Immature natural killer cell (primary cell): Measurements from ENCODE around the gene SPATS2. TPM values are rescaled to one million over a fixed set of nuclear protein-coding genes. Genes with fewer than 3 reads are reported as not detected.
A peak's percentile ranks its signal among the peaks of the same experiment; 100 is the strongest.
"Not testable (repeated sequence)": the region's sequence is repeated elsewhere in the genome, so short reads cannot be mapped to it uniquely, and the experiment has no call there.

Experiments
- DNase-seq, 3 donors: peaks; one replicate each; pipeline ENCODE4 v3.0.0; 2022; ENCODE audit warnings: mixed read lengths in 1 of 3
- H3K27ac Mint-ChIP-seq, 6 donors: one replicate each; pipeline ENCODE4 v1.8.0; 2020; ENCODE audit warnings: mixed read lengths in 6 of 6, mild to moderate bottlenecking in 5 of 6, inconsistent platforms in 4 of 6, moderate library complexity in 3 of 6
- H3K27me3 Mint-ChIP-seq, 3 donors: one replicate each; pipeline ENCODE4 v1.8.0; 2020 to 2021; ENCODE audit warnings: low read depth in 3 of 3, mild to moderate bottlenecking in 3 of 3, mixed read lengths in 3 of 3, moderate library complexity in 3 of 3, inconsistent platforms in 1 of 3
- H3K36me3 Mint-ChIP-seq, 3 donors: one replicate each; pipeline ENCODE4 v1.8.0; 2020; ENCODE audit warnings: mixed read lengths in 3 of 3, inconsistent platforms in 2 of 3, mild to moderate bottlenecking in 2 of 3
- H3K4me1 Mint-ChIP-seq, 2 donors: one replicate each; pipeline ENCODE4 v1.8.0; 2020; ENCODE audit warnings: inconsistent platforms in 2 of 2, mild to moderate bottlenecking in 2 of 2, mixed read lengths in 2 of 2, moderate library complexity in 1 of 2
- H3K4me3 Mint-ChIP-seq, 5 donors: one replicate each; pipeline ENCODE4 v1.8.0; 2020; ENCODE audit warnings: mild to moderate bottlenecking in 5 of 5, mixed read lengths in 5 of 5, inconsistent platforms in 3 of 5, moderate library complexity in 3 of 5
- H3K9me3 Mint-ChIP-seq, 6 donors: one replicate each; pipeline ENCODE4 v1.8.0; 2020; ENCODE audit warnings: mild to moderate bottlenecking in 6 of 6, mixed read lengths in 6 of 6, inconsistent platforms in 4 of 6, moderate library complexity in 3 of 6
- polyA plus RNA-seq, 3 donors: library from polyadenylated mRNA; unstranded; fragments of 300-500 nt; fragmentation: Illumina TruSeq; gene quantifications; one replicate each; pipeline ENCODE4 v1.2.3, GENCODE V29; 2021

Gene SPATS2
- polyA plus RNA-seq, 3 donors from 2014 or later = 3.1 to 10.8 TPM; not detected in 1

GRCh38 chr12:49487605-49488004 is 120.3 kb downstream of the SPATS2 start:
- no peak overlapping the region for H3K27ac Mint-ChIP-seq
- H3K4me3 Mint-ChIP-seq = no peak overlapping the region
- no peak for DNase-seq
- H3K9me3 Mint-ChIP-seq = no peaks in the 10 kb centered on the region
- H3K4me1 Mint-ChIP-seq = no peaks in the 10 kb centered on the region
- H3K36me3 Mint-ChIP-seq = peaks cover 3 to 7% (median 5%) of the 10 kb centered on the region in 3 donors
- no peaks in the 10 kb centered on the region for H3K27me3 Mint-ChIP-seq

- H3K36me3 Mint-ChIP-seq = peaks cover 3 to 7% (median 5%) of the 10 kb centered on the region in 3 donors
- H3K27ac Mint-ChIP-seq = no peak overlapping the region
- no peak overlapping the region for H3K4me3 Mint-ChIP-seq
These were observed 121.9 kb downstream of the SPATS2 start for GRCh38 chr12:49489154-49489553.

GRCh38 chr12:49489720-49490119 is 122.5 kb downstream of the SPATS2 start:
- Mint-ChIP-seq H3K9me3 (no peaks in the 10 kb centered on the region), H3K4me1 (no peaks in the 10 kb centered on the region), H3K27me3 (no peaks in the 10 kb centered on the region), H3K27ac (no peak overlapping the region), H3K36me3 (peaks cover 0 to 5% (median 5%) of the 10 kb centered on the region in 3 donors), H3K4me3 (no peak overlapping the region)
- DNase-seq = no peak

More at GRCh38 chr12:49489154-49489553, 121.9 kb downstream of the SPATS2 start:
- Mint-ChIP-seq H3K9me3 (no peaks in the 10 kb centered on the region), H3K4me1 (no peaks in the 10 kb centered on the region), H3K27me3 (no peaks in the 10 kb centered on the region)
- DNase-seq = no peak

GRCh38 chr12:49491823-49492222 is 124.6 kb downstream of the SPATS2 start:
- Mint-ChIP-seq H3K27ac (no peak overlapping the region), H3K4me3 (no peak overlapping the region), H3K27me3 (no peaks in the 10 kb centered on the region), H3K36me3 (peaks cover 0 to 15% (median 10%) of the 10 kb centered on the region in 3 donors), H3K4me1 (no peaks in the 10 kb centered on the region), H3K9me3 (no peaks in the 10 kb centered on the region)
- no peak for DNase-seq

GRCh38 chr12:49493900-49494299 is 126.6 kb downstream of the SPATS2 start:
- Mint-ChIP-seq H3K4me1 (no peaks in the 10 kb centered on the region), H3K27me3 (no peaks in the 10 kb centered on the region), H3K36me3 (peaks cover 0 to 19% (median 19%) of the 10 kb centered on the region in 3 donors), H3K9me3 (no peaks in the 10 kb centered on the region), H3K27ac (no peak overlapping the region), H3K4me3 (no peak overlapping the region)
- no peak for DNase-seq

GRCh38 chr12:49496417-49497360 is 129.4 kb downstream of the SPATS2 start:
- H3K36me3 Mint-ChIP-seq = peaks cover 0 to 26% (median 21%) of the 10 kb centered on the region in 3 donors
- no peaks in the 10 kb centered on the region for H3K4me1 Mint-ChIP-seq
- H3K27ac Mint-ChIP-seq = no peak overlapping the region
- no peak for DNase-seq
- H3K9me3 Mint-ChIP-seq = no peaks in the 10 kb centered on the region
- H3K27me3 Mint-ChIP-seq = no peaks in the 10 kb centered on the region
- H3K4me3 Mint-ChIP-seq = no peak overlapping the region

- Mint-ChIP-seq H3K36me3 (peaks cover 5 to 31% (median 23%) of the 10 kb centered on the region in 3 donors), H3K27me3 (no peaks in the 10 kb centered on the region), H3K4me1 (no peaks in the 10 kb centered on the region), H3K4me3 (no peak overlapping the region), H3K9me3 (no peaks in the 10 kb centered on the region), H3K27ac (no peak overlapping the region)
- no peak for DNase-seq
These were observed 134.6 kb downstream of the SPATS2 start for GRCh38 chr12:49501895-49502294.

GRCh38 chr12:49502590-49502989 is 135.3 kb downstream of the SPATS2 start:
- H3K27me3 Mint-ChIP-seq = no peaks in the 10 kb centered on the region
- peaks cover 5 to 28% (median 21%) of the 10 kb centered on the region in 3 donors for H3K36me3 Mint-ChIP-seq
- H3K27ac Mint-ChIP-seq = peak overlapping the region in 1 of 6 donors; percentile 35
- H3K9me3 Mint-ChIP-seq = no peaks in the 10 kb centered on the region
- no peak overlapping the region for H3K4me3 Mint-ChIP-seq
- H3K4me1 Mint-ChIP-seq = no peaks in the 10 kb centered on the region
- no peak for DNase-seq

- peaks cover 5 to 22% (median 19%) of the 10 kb centered on the region in 3 donors for H3K36me3 Mint-ChIP-seq
These were observed 136.5 kb downstream of the SPATS2 start for GRCh38 chr12:49503674-49504180.

GRCh38 chr12:49505672-49506071 is 138.4 kb downstream of the SPATS2 start:
- peaks cover 5 to 16% (median 14%) of the 10 kb centered on the region in 3 donors for H3K36me3 Mint-ChIP-seq
- DNase-seq = no peak
- H3K27me3 Mint-ChIP-seq = no peaks in the 10 kb centered on the region
- no peaks in the 10 kb centered on the region for H3K9me3 Mint-ChIP-seq
- H3K4me1 Mint-ChIP-seq = no peaks in the 10 kb centered on the region
- no peak overlapping the region for H3K4me3 Mint-ChIP-seq
- H3K27ac Mint-ChIP-seq = no peak overlapping the region

More at GRCh38 chr12:49503674-49504180, 136.5 kb downstream of the SPATS2 start:
- no peak overlapping the region for H3K4me3 Mint-ChIP-seq
- H3K4me1 Mint-ChIP-seq = no peaks in the 10 kb centered on the region
- no peak for DNase-seq
- no peak overlapping the region for H3K27ac Mint-ChIP-seq
- no peaks in the 10 kb centered on the region for H3K27me3 Mint-ChIP-seq
- no peaks in the 10 kb centered on the region for H3K9me3 Mint-ChIP-seq

GRCh38 chr12:49507139-49507538 is 139.9 kb downstream of the SPATS2 start:
- Mint-ChIP-seq H3K27ac (no peak overlapping the region), H3K4me1 (no peaks in the 10 kb centered on the region)

GRCh38 chr12:49509681-49510080 is 142.4 kb downstream of the SPATS2 start:
- not testable (repeated sequence) for H3K27ac Mint-ChIP-seq, H3K36me3 Mint-ChIP-seq, H3K4me1 Mint-ChIP-seq, H3K27me3 Mint-ChIP-seq, H3K9me3 Mint-ChIP-seq, H3K4me3 Mint-ChIP-seq, DNase-seq

More at GRCh38 chr12:49507139-49507538, 139.9 kb downstream of the SPATS2 start:
- no peaks in the 10 kb centered on the region for H3K9me3 Mint-ChIP-seq
- no peak overlapping the region for H3K4me3 Mint-ChIP-seq
- H3K36me3 Mint-ChIP-seq = peaks cover 5 to 14% (median 13%) of the 10 kb centered on the region in 3 donors
- no peak for DNase-seq
- H3K27me3 Mint-ChIP-seq = no peaks in the 10 kb centered on the region

- no peak overlapping the region for H3K27ac Mint-ChIP-seq
- no peak overlapping the region for H3K4me3 Mint-ChIP-seq
- DNase-seq = no peak
- no peaks in the 10 kb centered on the region for H3K9me3 Mint-ChIP-seq
- peaks cover 0 to 7% (median 3%) of the 10 kb centered on the region in 3 donors for H3K36me3 Mint-ChIP-seq
- H3K27me3 Mint-ChIP-seq = no peaks in the 10 kb centered on the region
- H3K4me1 Mint-ChIP-seq = no peaks in the 10 kb centered on the region
These were observed 144.1 kb downstream of the SPATS2 start for GRCh38 chr12:49511410-49511809.

GRCh38 chr12:49512546-49512945 is 145.3 kb downstream of the SPATS2 start:
- H3K4me1 Mint-ChIP-seq = no peaks in the 10 kb centered on the region
- no peak overlapping the region for H3K27ac Mint-ChIP-seq
- H3K9me3 Mint-ChIP-seq = no peaks in the 10 kb centered on the region
- no peak overlapping the region for H3K4me3 Mint-ChIP-seq
- peaks cover 0 to 4% (median 3%) of the 10 kb centered on the region in 3 donors for H3K36me3 Mint-ChIP-seq
- H3K27me3 Mint-ChIP-seq = no peaks in the 10 kb centered on the region
- DNase-seq = no peak
